WI38 (cell line): Measurements from ENCODE around the gene ZNF804B.

ENCODE experiments used
- H3K4me3 ChIP-seq: 2 replicates; pipeline ENCODE4 v1.5.1; 2011; ENCODE audit warnings: low read depth, mild to moderate bottlenecking, control low read depth, low read length
- CTCF ChIP-seq: IDR thresholded peaks from 2 replicates; pipeline ENCODE4 v1.5.1; 2012; ENCODE audit warnings: low read depth, mild to moderate bottlenecking, control low read depth, low read length

ZNF804B gene

DNA sequence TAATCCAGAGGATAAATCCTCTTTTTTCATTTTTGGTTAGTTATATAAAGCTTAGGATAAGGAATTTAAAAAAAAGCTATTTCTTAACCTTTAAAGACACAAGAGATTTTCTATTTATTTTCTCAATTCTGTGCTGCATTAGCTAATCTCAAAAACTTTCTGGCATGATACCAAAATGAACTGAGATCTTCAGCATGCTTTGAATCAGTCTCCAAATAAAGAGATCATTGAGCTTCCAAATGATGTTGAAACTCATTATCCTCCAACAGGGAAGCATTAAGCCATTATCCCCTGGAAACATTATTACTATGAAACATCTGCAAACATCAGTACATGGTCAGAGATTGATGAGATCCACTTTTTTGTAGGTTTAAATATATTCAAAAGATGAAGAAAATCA is 386.3 kb downstream of the ZNF804B start:
- no peak for TF ChIP-seq CTCF
- no peak overlapping the region for H3K4me3 ChIP-seq

- TF ChIP-seq CTCF, result no peak
- H3K4me3 ChIP-seq, result no peak overlapping the region
Measured at GRCh38 chr7:89160107-89160506, 400.6 kb downstream of the ZNF804B start.

DNA sequence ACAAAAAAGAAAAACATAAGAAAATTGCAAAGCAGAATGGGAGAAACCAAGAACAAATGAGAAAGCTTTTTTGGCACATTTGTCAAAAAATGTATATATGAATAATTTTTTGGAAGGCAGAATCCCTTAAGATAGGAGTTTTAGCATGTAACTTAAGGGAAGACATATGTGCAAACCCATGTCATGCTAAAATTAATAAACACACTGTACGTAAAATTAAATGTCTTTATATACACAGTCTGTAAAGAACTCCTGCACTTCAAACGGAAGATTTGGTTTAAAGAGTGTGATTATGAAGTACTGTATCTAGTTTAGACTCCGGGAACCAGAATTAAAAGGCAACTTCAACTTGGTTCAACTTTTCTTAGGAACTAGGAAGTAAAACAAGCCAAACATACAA is 405.9 kb downstream of the ZNF804B start:
- H3K4me3 ChIP-seq, result no peak overlapping the region
- TF ChIP-seq CTCF, result no peak

- no peak for TF ChIP-seq CTCF
- no peak overlapping the region for H3K4me3 ChIP-seq
Measured at GRCh38 chr7:89170628-89171027, 411.1 kb downstream of the ZNF804B start.

DNA sequence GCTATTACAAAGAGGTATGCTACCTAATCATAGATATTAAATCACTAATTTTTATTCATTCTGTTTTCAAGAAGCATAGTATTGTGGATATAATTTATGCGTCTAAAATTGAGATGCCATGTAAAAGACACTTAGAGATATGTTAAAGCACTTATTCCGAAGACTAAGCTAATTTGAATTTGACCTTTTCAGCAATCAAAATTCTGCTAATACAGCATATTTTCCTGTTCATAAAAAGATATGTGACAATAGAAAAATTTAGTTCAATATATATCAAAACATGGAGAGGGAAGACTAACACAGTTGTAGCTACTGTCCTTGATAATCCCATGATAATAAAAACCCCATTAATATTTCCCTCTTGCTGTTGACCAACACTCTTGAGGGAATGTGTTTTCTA is 422.6 kb downstream of the ZNF804B start:
- H3K4me3 ChIP-seq, result no peak overlapping the region
- no peak for TF ChIP-seq CTCF

DNA sequence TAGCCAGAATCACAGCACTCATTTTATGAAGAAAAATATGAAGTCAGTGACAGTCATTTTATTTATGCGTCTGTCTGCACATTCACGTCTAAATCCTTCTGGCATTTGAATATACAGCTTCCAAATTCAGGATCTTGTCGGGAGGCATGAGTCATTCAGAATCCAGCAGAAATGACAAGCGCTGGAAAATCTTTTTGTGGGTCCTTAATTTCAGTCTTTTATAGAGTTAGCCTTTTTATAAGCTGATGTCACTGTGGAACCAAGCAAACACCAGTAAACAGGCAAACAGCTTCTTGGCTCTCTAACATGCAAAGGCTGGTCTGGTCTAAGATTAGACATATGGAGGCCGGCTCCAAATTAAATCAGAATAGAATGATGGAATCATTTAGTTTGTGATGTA is 424.2 kb downstream of the ZNF804B start:
- TF ChIP-seq CTCF, result no peak
- no peak overlapping the region for H3K4me3 ChIP-seq

GRCh38 chr7:89200758-89201157 is 441.3 kb downstream of the ZNF804B start:
- H3K4me3 ChIP-seq, result no peak overlapping the region
- no peak for TF ChIP-seq CTCF
